OCI-LY1 (cell line): Measurements from ENCODE around the gene UBE2D3.

ENCODE experiments used
- H2AFZ ChIP-seq: fragments of 200-600 bp; sonication (generic), shearing (Covaris generic); 2 replicates; pipeline ENCODE4 v1.6.0; 2014; ENCODE audit warnings: antibody characterized with exemption, mild to moderate bottlenecking, low read length
- H3F3A ChIP-seq: fragments of 200-600 bp; sonication (generic), shearing (Covaris generic); 2 replicates; pipeline ENCODE4 v1.6.0; 2014; ENCODE audit warnings: mild to moderate bottlenecking, antibody characterized with exemption, low read length, moderate library complexity; ENCODE audit not compliant: insufficient read depth
- H3K27ac ChIP-seq: fragments of 200-600 bp; sonication (generic); 2 replicates; pipeline ENCODE4 v1.5.1; 2014; ENCODE audit warnings: low read length, mixed run types, mild to moderate bottlenecking, low read depth; ENCODE audit not compliant: poor library complexity, severe bottlenecking
- H3K27me3 ChIP-seq: fragments of 200-600 bp; sonication (generic); 2 replicates; pipeline ENCODE4 v1.6.0; 2014; ENCODE audit warnings: antibody characterized with exemption, mild to moderate bottlenecking, low read length, moderate library complexity; ENCODE audit not compliant: insufficient read depth
- H3K36me3 ChIP-seq: fragments of 200-600 bp; sonication (generic); 2 replicates; pipeline ENCODE4 v1.6.1; 2014; ENCODE audit warnings: mild to moderate bottlenecking, antibody characterized with exemption, low read length, moderate library complexity, mixed read lengths; ENCODE audit not compliant: insufficient read depth
- H3K4me1 ChIP-seq: fragments of 200-600 bp; sonication (generic); 2 replicates; pipeline ENCODE4 v1.5.1; 2014; ENCODE audit warnings: mild to moderate bottlenecking, low read length, moderate library complexity; ENCODE audit not compliant: insufficient read depth, severe bottlenecking
- H3K4me2 ChIP-seq: fragments of 200-600 bp; sonication (generic), shearing (Covaris generic); 2 replicates; pipeline ENCODE4 v1.6.1; 2014; ENCODE audit warnings: low read length
- H3K4me3 ChIP-seq: fragments of 200-600 bp; sonication (generic); 2 replicates; pipeline ENCODE4 v1.5.1; 2014; ENCODE audit warnings: low read length, low read depth, mild to moderate bottlenecking, mixed read lengths; ENCODE audit not compliant: poor library complexity, severe bottlenecking
- H3K79me2 ChIP-seq: fragments of 200-600 bp; shearing (Covaris generic); 2 replicates; pipeline ENCODE4 v1.6.1; 2016; ENCODE audit warnings: mixed run types, low read length, mixed read lengths; ENCODE audit not compliant: insufficient read depth
- H3K9ac ChIP-seq: fragments of 200-600 bp; sonication (generic), shearing (Covaris generic); 2 replicates; pipeline ENCODE4 v1.6.1; 2014; ENCODE audit warnings: mild to moderate bottlenecking, low read length, mixed read lengths
- H3K9me2 ChIP-seq: fragments of 200-600 bp; sonication (generic), shearing (Covaris generic); 2 replicates; pipeline ENCODE4 v1.6.1; 2014; ENCODE audit warnings: low read depth, mild to moderate bottlenecking, low read length, mixed read lengths
- H3K9me3 ChIP-seq: fragments of 200-600 bp; shearing (Covaris generic); 2 replicates; pipeline ENCODE4 v1.6.1; 2014; ENCODE audit warnings: low read length, mixed read lengths
- H4K20me1 ChIP-seq: fragments of 200-600 bp; sonication (generic), shearing (Covaris generic); 2 replicates; pipeline ENCODE4 v1.6.0; 2016; ENCODE audit warnings: mild to moderate bottlenecking, low read length; ENCODE audit not compliant: insufficient read depth
- CTCF ChIP-seq: fragments of 200-600 bp; sonication (generic), shearing (Covaris generic); IDR thresholded peaks from 2 replicates; pipeline ENCODE4 v1.5.1; 2017; ENCODE audit warnings: mild to moderate bottlenecking, antibody characterized with exemption, low read length, moderate library complexity, mixed read lengths
- EZH2 ChIP-seq: fragments of 200-600 bp; sonication (generic), shearing (Covaris generic); IDR thresholded peaks from 2 replicates; pipeline ENCODE4 v1.8.0; 2017; ENCODE audit warnings: borderline replicate concordance, mixed run types, mild to moderate bottlenecking, antibody characterized with exemption, low read length, moderate library complexity, mixed read lengths

Gene UBE2D3

GRCh38 chr4:102789317-102789717 is 38.0 kb downstream of the UBE2D3 start:
- Histone ChIP-seq H3K27ac (no peak overlapping the region), H3K9me3 (no peaks in the 10 kb centered on the region), H3K9me2 (no peaks in the 10 kb centered on the region), H3K36me3 (peaks cover 22% of the 10 kb centered on the region), H3K79me2 (no peaks in the 10 kb centered on the region), H2AFZ (no peak overlapping the region), H3K4me2 (no peak overlapping the region), H3K27me3 (no peaks in the 10 kb centered on the region), H4K20me1 (no peaks in the 10 kb centered on the region), H3F3A (peaks cover 4% of the 10 kb centered on the region; the same call in 1 of the 2 replicates), H3K9ac (no peak overlapping the region), H3K4me1 (no peaks in the 10 kb centered on the region), H3K4me3 (no peak overlapping the region)
- TF ChIP-seq CTCF (no peak), EZH2 (no peak)

- TF ChIP-seq EZH2 (no peak), CTCF (no peak)
- no peak overlapping the region for H2AFZ ChIP-seq
- H3K36me3 ChIP-seq = peaks cover 11% of the 10 kb centered on the region; the same call in 1 of the 2 replicates
Measured at GRCh38 chr4:102787944-102788343, 39.4 kb downstream of the UBE2D3 start.

GRCh38 chr4:102787096-102787881 is 40.1 kb downstream of the UBE2D3 start:
- Histone ChIP-seq H2AFZ (no peak overlapping the region), H3K27ac (no peak overlapping the region), H3K9ac (no peak overlapping the region), H4K20me1 (no peaks in the 10 kb centered on the region), H3K79me2 (no peaks in the 10 kb centered on the region), H3F3A (0 out of 2 replicates have a peak, but pooled peaks cover 4% of the 10 kb centered on the region), H3K36me3 (peaks cover 7% of the 10 kb centered on the region; the same call in 1 of the 2 replicates), H3K4me3 (no peak overlapping the region), H3K27me3 (no peaks in the 10 kb centered on the region), H3K4me1 (no peaks in the 10 kb centered on the region), H3K9me3 (no peaks in the 10 kb centered on the region), H3K9me2 (no peaks in the 10 kb centered on the region), H3K4me2 (no peak overlapping the region)
- TF ChIP-seq CTCF = no peak
- no peak for TF ChIP-seq EZH2

More at GRCh38 chr4:102787944-102788343, 39.4 kb downstream of the UBE2D3 start:
- Histone ChIP-seq H3K4me1 (no peaks in the 10 kb centered on the region), H3K9ac (no peak overlapping the region), H3K79me2 (no peaks in the 10 kb centered on the region), H3K9me2 (no peaks in the 10 kb centered on the region), H3K9me3 (no peaks in the 10 kb centered on the region), H4K20me1 (no peaks in the 10 kb centered on the region), H3K4me3 (no peak overlapping the region), H3K4me2 (no peak overlapping the region), H3F3A (0 out of 2 replicates have a peak, but pooled peaks cover 4% of the 10 kb centered on the region), H3K27ac (no peak overlapping the region), H3K27me3 (no peaks in the 10 kb centered on the region)
